Tibial nerve (tissue), 4 donors: ENCODE results near the gene CDC25B. TPM values are rescaled to one million over a fixed set of nuclear protein-coding genes. Genes with fewer than 3 reads are reported as not detected.

Experiments
- DNase-seq, 2 donors: peaks; one replicate each; pipeline ENCODE4 v3.0.0-alpha.2; 2019; ENCODE audit warnings: low spot score in 2 of 2
- H3K27ac ChIP-seq, 4 donors: fragments of 200-600 bp; sonication (generic) in 3 of 4; one replicate each; pipeline ENCODE4 v1.5.1; 2017 to 2019; ENCODE audit warnings: mild to moderate bottlenecking in 1 of 4
- H3K27me3 ChIP-seq, 2 donors: fragments of 200-600 bp; sonication (generic) in 1 of 2; one replicate each; pipeline versions ENCODE4 v1.5.1 to v1.6.0; 2017 to 2019
- H3K36me3 ChIP-seq, 3 donors: fragments of 200-600 bp; sonication (generic); one replicate each; pipeline ENCODE4 v1.5.1; 2018 to 2019
- H3K4me1 ChIP-seq, 4 donors: fragments of 200-600 bp; sonication (generic) in 3 of 4; one replicate each; pipeline ENCODE4 v1.5.1; 2017 to 2019
- H3K4me3 ChIP-seq, 4 donors: fragments of 200-600 bp; sonication (generic) in 3 of 4; one replicate each; pipeline ENCODE4 v1.5.1; 2017 to 2019; ENCODE audit warnings: mild to moderate bottlenecking in 1 of 4, moderate library complexity in 1 of 4
- H3K9me3 ChIP-seq, 4 donors: fragments of 200-600 bp; sonication (generic) in 3 of 4; one replicate each; pipeline ENCODE4 v1.5.1; 2017 to 2019
- EP300 ChIP-seq, 2 donors: sonication (generic); formaldehyde crosslinking; IDR thresholded peaks; one replicate each; pipeline ENCODE4 v1.6.1; 2017; ENCODE audit warnings: antibody characterized with exemption in 2 of 2, mild to moderate bottlenecking in 1 of 2
- POLR2A ChIP-seq, 2 donors: fragments of 450-650 bp; IDR thresholded peaks; one replicate each; pipeline ENCODE4 v1.6.1; 2017; ENCODE audit warnings: antibody characterized with exemption in 2 of 2, mild to moderate bottlenecking in 2 of 2, moderate library complexity in 2 of 2
- WGBS, 2 donors: methylation state at CpG; one replicate each; pipeline ENCODE4 v1.1.5; 2018; 5-methylcytosine and 5-hydroxymethylcytosine counted together
- total RNA-seq, 4 donors: library from RNA; depleted of rRNA; stranded (reverse); fragments of >200 nt; gene quantifications; one replicate each; pipeline ENCODE4 v1.1.0, GENCODE V29; 2016
- TF ChIP-seq, protein P1 (sequence below), 5 experiments: fragments of 200-600 bp in 3 of 5; fragments of 450-650 bp in 2 of 5; sonication (generic) in 3 of 5; IDR thresholded peaks; one replicate each; pipeline ENCODE4 v1.5.1; 2016 to 2019; ENCODE audit warnings: antibody characterized with exemption in 5 of 5, mild to moderate bottlenecking in 3 of 5, moderate library complexity in 2 of 5

The CDC25B gene
- total RNA-seq, 4 donors from 2014 or later: 33.0 to 65.4 (median 43.9) TPM

DNA sequence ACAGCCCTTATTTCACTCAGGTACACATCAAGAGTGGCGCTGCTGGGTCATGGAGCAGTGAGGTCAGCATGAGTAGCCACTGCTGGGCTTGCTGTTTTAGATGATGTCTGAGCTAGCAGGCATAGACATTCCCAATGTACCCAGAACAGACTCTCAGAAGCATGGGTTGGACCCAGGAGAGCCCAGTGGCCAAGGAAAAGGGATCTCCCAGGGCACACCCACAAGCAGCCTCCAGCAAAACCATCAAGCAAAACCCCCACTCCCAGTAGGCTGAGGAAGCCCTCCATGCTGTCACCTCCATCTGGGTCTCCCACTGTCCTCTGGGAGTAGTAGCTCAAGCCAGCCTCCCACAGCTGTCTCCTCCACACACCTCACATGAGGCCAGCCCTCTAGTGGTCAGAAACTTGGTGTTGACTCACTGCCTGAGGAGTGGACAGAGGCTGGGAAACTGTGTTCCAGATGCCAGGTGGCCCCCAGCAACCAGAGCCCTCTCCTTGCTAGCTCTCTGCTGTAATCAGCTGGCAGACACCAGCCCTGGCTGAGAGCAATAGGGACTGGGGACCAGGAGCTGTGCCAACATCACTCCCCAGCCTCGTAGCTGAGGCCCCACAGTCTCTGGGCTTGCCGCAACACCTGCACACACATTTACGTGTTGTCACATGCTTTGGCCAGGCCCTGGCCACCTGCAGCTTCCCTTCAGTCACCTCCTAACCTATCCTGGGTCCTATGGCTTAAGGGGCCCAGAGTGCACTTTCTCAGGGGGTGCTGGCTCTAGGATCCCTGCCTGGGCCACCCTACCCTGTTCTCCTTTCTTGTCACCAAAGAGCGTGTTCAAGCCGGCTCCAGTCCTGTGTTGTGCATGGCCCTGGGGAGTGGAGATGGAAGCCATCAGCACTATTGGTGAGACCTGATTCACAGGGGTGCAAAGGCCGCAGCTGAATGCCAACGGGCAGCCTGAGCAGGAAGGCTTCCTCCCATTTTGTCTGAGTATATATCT is 22.3 kb downstream of the CDC25B start:
- H3K4me3 ChIP-seq: no peak overlapping the region
- H3K27me3 ChIP-seq: no peaks in the 10 kb centered on the region
- DNase-seq: peak in 1 of 2 donors; percentile 79
- TF ChIP-seq POLR2A (IDR thresholded peaks at IDR 0.05) (no peak), EP300 (IDR thresholded peaks at IDR 0.05) (no peak)
- TF ChIP-seq, protein P1, sequence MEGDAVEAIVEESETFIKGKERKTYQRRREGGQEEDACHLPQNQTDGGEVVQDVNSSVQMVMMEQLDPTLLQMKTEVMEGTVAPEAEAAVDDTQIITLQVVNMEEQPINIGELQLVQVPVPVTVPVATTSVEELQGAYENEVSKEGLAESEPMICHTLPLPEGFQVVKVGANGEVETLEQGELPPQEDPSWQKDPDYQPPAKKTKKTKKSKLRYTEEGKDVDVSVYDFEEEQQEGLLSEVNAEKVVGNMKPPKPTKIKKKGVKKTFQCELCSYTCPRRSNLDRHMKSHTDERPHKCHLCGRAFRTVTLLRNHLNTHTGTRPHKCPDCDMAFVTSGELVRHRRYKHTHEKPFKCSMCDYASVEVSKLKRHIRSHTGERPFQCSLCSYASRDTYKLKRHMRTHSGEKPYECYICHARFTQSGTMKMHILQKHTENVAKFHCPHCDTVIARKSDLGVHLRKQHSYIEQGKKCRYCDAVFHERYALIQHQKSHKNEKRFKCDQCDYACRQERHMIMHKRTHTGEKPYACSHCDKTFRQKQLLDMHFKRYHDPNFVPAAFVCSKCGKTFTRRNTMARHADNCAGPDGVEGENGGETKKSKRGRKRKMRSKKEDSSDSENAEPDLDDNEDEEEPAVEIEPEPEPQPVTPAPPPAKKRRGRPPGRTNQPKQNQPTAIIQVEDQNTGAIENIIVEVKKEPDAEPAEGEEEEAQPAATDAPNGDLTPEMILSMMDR (IDR thresholded peaks at IDR 0.05): peak; percentile 30 to 75 (median 50)
- no peaks in the 10 kb centered on the region for H3K9me3 ChIP-seq
- WGBS, 2 donors: 88 to 93% methylated on average over 8 of the region's 8 CpGs
- H3K4me1 ChIP-seq: peaks cover 0 to 31% (median 19%) of the 10 kb centered on the region in 4 donors
- peak overlapping the region; percentile 36 to 98 (median 94) for H3K27ac ChIP-seq
- peaks cover 0 to 10% (median under 1%) of the 10 kb centered on the region in 3 donors for H3K36me3 ChIP-seq

DNA sequence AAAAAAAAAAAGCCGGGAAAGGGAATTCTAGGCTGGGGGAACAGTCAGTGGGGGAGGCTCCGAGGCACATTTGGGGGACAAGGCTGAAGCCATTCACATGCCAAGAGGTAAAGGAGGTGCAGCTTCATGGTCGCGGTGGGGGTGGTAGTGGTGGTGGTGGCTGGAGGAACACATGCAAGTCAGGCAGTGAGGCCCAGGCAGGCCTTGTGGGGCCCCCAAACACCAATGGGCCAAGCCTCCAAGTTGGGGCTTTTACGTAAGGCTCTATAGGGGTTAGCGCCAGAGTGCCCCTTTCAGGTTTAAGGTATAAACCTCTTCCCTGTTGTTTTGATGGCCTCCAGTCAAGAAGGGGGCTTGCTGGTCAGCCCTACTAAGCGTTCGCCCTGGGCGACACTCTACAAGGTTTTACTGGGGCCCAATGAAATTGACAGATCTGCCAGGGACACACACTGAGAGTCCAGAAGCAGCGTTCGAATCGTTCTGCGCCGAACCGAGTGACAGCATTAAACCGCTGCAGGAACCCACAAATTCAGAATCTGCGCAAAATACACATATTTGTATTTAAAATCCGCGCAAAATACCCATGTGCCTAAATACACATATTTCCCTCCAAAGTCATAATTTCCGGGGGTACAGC is 23.4 kb downstream of the CDC25B start:
- H3K4me3 ChIP-seq: peak overlapping the region; percentile 64 to 81 (median 68)
- H3K4me1 ChIP-seq: peaks cover 0 to 25% (median 17%) of the 10 kb centered on the region in 4 donors
- TF ChIP-seq, protein P1 (IDR thresholded peaks at IDR 0.05): no peak
- TF ChIP-seq EP300 (IDR thresholded peaks at IDR 0.05): no peak
- no peak for TF ChIP-seq POLR2A (IDR thresholded peaks at IDR 0.05)
- no peak for DNase-seq
- no peaks in the 10 kb centered on the region for H3K9me3 ChIP-seq
- peaks cover 0 to 21% (median 9%) of the 10 kb centered on the region in 3 donors for H3K36me3 ChIP-seq
- peak overlapping the region; percentile 90 to 98 (median 98) for H3K27ac ChIP-seq
- H3K27me3 ChIP-seq: no peaks in the 10 kb centered on the region
- 58 to 67% methylated on average over 20 of the region's 20 CpGs for WGBS, 2 donors

DNA sequence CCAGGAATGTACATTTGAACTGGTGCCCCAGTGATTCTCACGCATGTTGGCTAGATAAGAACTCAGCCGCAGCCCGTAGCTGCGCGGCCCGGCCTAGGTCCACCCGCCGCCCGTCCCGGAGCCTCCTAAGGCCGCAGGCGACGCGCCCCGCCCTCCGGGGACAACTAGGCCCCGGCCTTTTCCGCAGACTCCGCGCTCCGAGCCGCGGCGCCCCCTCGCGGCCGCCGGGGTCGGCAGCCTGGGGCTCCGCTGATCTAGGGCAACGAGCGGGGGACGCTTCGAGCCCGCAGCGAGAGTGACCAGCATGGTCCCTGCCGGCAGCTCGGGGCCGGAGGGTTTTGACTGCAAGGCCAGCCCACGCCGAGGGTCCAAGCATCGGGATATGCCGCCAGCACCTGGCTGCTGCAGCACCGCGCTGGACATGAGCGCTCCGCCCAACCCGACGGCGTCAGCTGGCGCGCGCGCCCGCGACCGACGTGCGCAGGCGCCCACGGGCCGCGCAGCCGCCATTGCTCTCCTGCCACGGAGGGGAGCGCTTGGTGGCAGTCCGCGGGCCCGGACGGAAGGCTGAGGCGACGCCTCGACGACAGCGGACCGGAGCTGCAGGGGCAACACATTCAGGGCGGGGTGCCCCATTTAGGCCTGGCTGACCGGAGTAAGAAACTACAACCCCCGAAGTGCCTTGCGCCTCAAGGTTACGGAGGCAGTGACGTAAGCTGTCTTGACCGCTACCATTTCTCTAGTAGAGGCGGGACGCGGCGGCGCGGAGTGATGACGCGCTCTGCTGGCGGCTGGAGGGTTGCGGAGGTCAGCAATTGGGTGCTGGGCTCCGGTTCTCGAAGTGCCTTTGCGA is 24.2 kb downstream of the CDC25B start, which contains the start of gene AP5S1:
AP5S1 (plus strand) TSS at position 500 of the 853 bp plus-strand sequence. CDS start 1,571 bp downstream, outside the sequence.
- peak; percentile 27 to 77 for TF ChIP-seq POLR2A (IDR thresholded peaks at IDR 0.05)
- TF ChIP-seq, protein P1 (IDR thresholded peaks at IDR 0.05): peak; percentile 99 to 100 (median 99)
- TF ChIP-seq EP300 (IDR thresholded peaks at IDR 0.05): peak; percentile 79 to 90
- Histone ChIP-seq H3K4me1 (peaks cover 0 to 25% (median 17%) of the 10 kb centered on the region in 4 donors), H3K4me3 (peak within 1 kb of the TSS; percentile 64 to 81 (median 68)), H3K36me3 (peaks cover 0 to 28% (median 13%) of the 10 kb centered on the region in 3 donors), H3K9me3 (no peaks in the 10 kb centered on the region), H3K27ac (peak within 1 kb of the TSS; percentile 90 to 98 (median 98)), H3K27me3 (no peaks in the 10 kb centered on the region)
- peak; percentile 96 to 97 for DNase-seq
- WGBS, 2 donors: 0 to 1% methylated on average over 48 to 72 of the region's 96 CpGs

DNA sequence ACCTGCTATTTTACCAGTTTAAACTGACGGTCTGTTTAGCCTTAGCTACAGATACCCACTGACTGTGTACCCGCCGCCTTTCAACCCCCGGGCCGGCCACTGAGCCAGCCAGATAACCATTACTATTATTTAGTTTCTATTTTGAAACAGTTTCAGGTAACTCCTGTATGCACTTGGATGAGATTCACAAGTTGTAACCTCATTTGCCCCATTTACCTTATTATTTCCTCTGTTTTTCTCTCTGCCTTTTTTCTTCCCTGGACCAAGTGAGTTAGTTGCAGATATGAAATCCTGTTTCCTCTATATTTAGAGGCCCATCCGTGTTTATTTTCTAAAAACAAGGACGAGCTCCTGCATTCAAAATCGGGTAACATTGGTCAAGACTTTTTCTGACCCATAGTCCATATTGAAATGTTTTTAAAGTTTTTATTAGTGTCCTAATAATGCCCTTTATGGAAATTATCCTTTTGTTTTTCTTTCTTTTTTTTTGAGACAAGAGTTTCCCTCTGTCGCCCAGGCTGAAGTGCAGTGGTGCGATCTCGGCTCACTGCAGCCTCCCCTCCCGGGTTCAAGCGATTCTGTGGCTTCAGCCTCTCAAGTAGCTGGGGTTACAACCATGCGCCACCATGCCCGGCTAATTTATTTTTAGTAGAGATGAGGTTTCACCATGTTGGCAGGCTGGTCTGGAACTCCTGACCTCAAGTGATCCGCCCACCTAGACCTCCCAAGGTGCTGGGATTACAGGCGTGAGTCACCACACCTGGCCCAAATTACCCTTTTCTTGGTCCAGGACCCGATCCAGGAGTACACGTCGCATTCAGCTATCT is 25.0 kb downstream of the CDC25B start:
- DNase-seq: no peak
- WGBS, 2 donors: 42% methylated on average over 20 of the region's 20 CpGs
- Histone ChIP-seq H3K27me3 (no peaks in the 10 kb centered on the region), H3K4me3 (peak overlapping the region; percentile 64 to 81 (median 68)), H3K27ac (peak overlapping the region; percentile 90 to 98 (median 98)), H3K9me3 (no peaks in the 10 kb centered on the region), H3K36me3 (peaks cover 0 to 37% (median 13%) of the 10 kb centered on the region in 3 donors), H3K4me1 (peaks cover 0 to 25% (median 17%) of the 10 kb centered on the region in 4 donors)
- TF ChIP-seq EP300 (IDR thresholded peaks at IDR 0.05): no peak
- TF ChIP-seq, protein P1 (IDR thresholded peaks at IDR 0.05): no peak
- TF ChIP-seq POLR2A (IDR thresholded peaks at IDR 0.05): no peak
